Small intestine (tissue), 7 donors: ENCODE data around the gene CBX1. TPM values are rescaled to one million over a fixed set of nuclear protein-coding genes. Genes with fewer than 3 reads are reported as not detected.

ENCODE experiments used
- DNase-seq, 2 donors: peaks; one replicate each; pipeline versions ENCODE4 v3.0.0 to v3.0.0-alpha.2; 2013
- FAIRE-seq: peaks from 2 replicates; lab custom pipeline; 2012; peaks lifted over from hg19 to GRCh38; lab: Jason Lieb, UNC
- H3K27ac ChIP-seq, 3 donors: one replicate each; pipeline ENCODE4 v1.5.1; 2013; ENCODE audit warnings: low read length in 2 of 3, mild to moderate bottlenecking in 2 of 3, control low read depth in 1 of 3, inconsistent platforms in 1 of 3, low read depth in 1 of 3, moderate library complexity in 1 of 3
- H3K27me3 ChIP-seq, 3 donors: one replicate each; pipeline ENCODE4 v1.6.1; 2013; ENCODE audit warnings: low read length in 3 of 3, inconsistent platforms in 1 of 3; ENCODE audit not compliant: control insufficient read depth in 3 of 3, insufficient read depth in 3 of 3
- H3K36me3 ChIP-seq, 3 donors: one replicate each; pipeline ENCODE4 v1.6.1; 2013; ENCODE audit warnings: low read length in 3 of 3, inconsistent platforms in 1 of 3, low read depth in 1 of 3, mild to moderate bottlenecking in 1 of 3, moderate library complexity in 1 of 3; ENCODE audit not compliant: control insufficient read depth in 3 of 3, insufficient read depth in 2 of 3
- H3K4me1 ChIP-seq, 3 donors: one replicate each; pipeline ENCODE4 v1.6.1; 2013; ENCODE audit warnings: low read length in 2 of 3, inconsistent platforms in 1 of 3, low read depth in 1 of 3, mild to moderate bottlenecking in 1 of 3, moderate library complexity in 1 of 3; ENCODE audit not compliant: control insufficient read depth in 3 of 3, insufficient read depth in 2 of 3
- H3K4me3 ChIP-seq, 3 donors: one replicate each; pipeline ENCODE4 v1.5.1; 2013; ENCODE audit warnings: low read length in 3 of 3, control low read depth in 1 of 3, inconsistent platforms in 1 of 3, low read depth in 1 of 3, mild to moderate bottlenecking in 1 of 3, moderate library complexity in 1 of 3
- H3K9me3 ChIP-seq, 2 donors: one replicate each; pipeline ENCODE4 v1.6.1; 2013; ENCODE audit warnings: low read depth in 1 of 2, low read length in 1 of 2; ENCODE audit not compliant: control insufficient read depth in 2 of 2, insufficient read depth in 1 of 2
- WGBS, 3 donors: extraction: QIAGEN DNeasy Blood & Tissue Kit; methylation state at CpG; one replicate each; pipeline ENCODE4 v1.1.7; 2013; 5-methylcytosine and 5-hydroxymethylcytosine counted together
- polyA plus RNA-seq, 4 donors: library from polyadenylated mRNA; stranded (reverse) in 3 of 4; unstranded in 1 of 4; fragments of 200-250 nt in 3 of 4; fragments of 120-200 nt in 1 of 4; gene quantifications; one replicate each; pipeline versions ENCODE4 v1.2.1 to v1.2.3, GENCODE V29; 2013
- donor health status: healthy with polysubstance abuse.
- donor health status: control.
- donor health status: control.
- donor health status: Bipolar disorder and iron deficiency.
- donor health status: healthy.

Gene CBX1
- polyA plus RNA-seq, 4 donors = 9.4 to 57.1 (median 19.8) TPM

GRCh38 chr17:48144231-48144630 lies 43.0 kb upstream of the CBX1 start:
- H3K36me3 ChIP-seq = no peaks in the 10 kb centered on the region
- no peaks in the 10 kb centered on the region for H3K9me3 ChIP-seq
- FAIRE-seq = no peak
- no peak for DNase-seq
- H3K4me3 ChIP-seq = no peak overlapping the region
- peaks cover 0 to 27% (median 2%) of the 10 kb centered on the region in 3 donors for H3K27me3 ChIP-seq
- no peak overlapping the region for H3K27ac ChIP-seq
- WGBS, 3 donors = 60 to 65% (median 62%) methylated on average over 8 of the region's 8 CpGs
- H3K4me1 ChIP-seq = peaks cover 0 to 5% (median 0%) of the 10 kb centered on the region in 3 donors

GRCh38 chr17:48143629-48144028 lies 42.4 kb upstream of the CBX1 start:
- no peaks in the 10 kb centered on the region for H3K9me3 ChIP-seq
- no peak overlapping the region for H3K27ac ChIP-seq
- peaks cover 0 to 22% (median 0%) of the 10 kb centered on the region in 3 donors for H3K27me3 ChIP-seq
- H3K4me3 ChIP-seq = no peak overlapping the region
- H3K4me1 ChIP-seq = peaks cover 0 to 5% (median 0%) of the 10 kb centered on the region in 3 donors
- WGBS, 3 donors = 39 to 54% (median 45%) methylated on average over 6 of the region's 6 CpGs
- H3K36me3 ChIP-seq = no peaks in the 10 kb centered on the region
- FAIRE-seq (no peak), DNase-seq (no peak)

- 47 to 94% (median 82%) methylated on average over 2 of the region's 2 CpGs for WGBS, 3 donors
- Histone ChIP-seq H3K36me3 (no peaks in the 10 kb centered on the region), H3K4me3 (no peak overlapping the region), H3K27ac (no peak overlapping the region), H3K27me3 (peaks cover 0 to 11% (median 0%) of the 10 kb centered on the region in 3 donors), H3K4me1 (no peaks in the 10 kb centered on the region), H3K9me3 (no peaks in the 10 kb centered on the region)
- no peak for DNase-seq
- FAIRE-seq = no peak
These were observed 38.7 kb upstream of the CBX1 start for GRCh38 chr17:48139944-48140343.

DNA sequence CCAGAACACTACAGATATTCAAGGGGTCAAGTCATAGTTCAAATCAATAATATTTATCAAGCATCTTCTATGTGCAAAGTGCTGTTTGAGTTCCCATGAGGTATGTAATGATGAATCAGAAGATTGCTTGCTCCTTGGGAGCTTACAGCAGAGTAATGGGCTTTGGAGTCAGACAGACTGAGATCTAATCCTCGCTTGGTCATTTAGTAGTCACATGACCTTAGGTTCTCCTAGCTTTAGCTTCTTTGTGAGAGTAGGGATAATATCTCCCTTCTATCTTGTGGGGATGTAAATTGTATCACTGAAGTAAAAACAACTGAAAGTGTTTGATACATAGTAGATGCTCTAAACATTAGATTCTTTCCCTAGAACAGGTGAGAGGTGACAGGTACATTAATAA lies 36.4 kb upstream of the CBX1 start:
- 53 to 61% (median 56%) methylated on average over 1 of the region's 1 CpG for WGBS, 3 donors
- Histone ChIP-seq H3K4me1 (no peaks in the 10 kb centered on the region), H3K4me3 (no peak overlapping the region), H3K27me3 (peaks cover 0 to 4% (median 0%) of the 10 kb centered on the region in 3 donors), H3K9me3 (no peaks in the 10 kb centered on the region), H3K27ac (no peak overlapping the region), H3K36me3 (no peaks in the 10 kb centered on the region)
- FAIRE-seq = no peak
- no peak for DNase-seq

GRCh38 chr17:48134912-48135480 lies 33.7 kb upstream of the CBX1 start:
- no peaks in the 10 kb centered on the region for H3K9me3 ChIP-seq
- FAIRE-seq (no peak), DNase-seq (no peak)
- 81 to 85% (median 82%) methylated on average over 3 of the region's 3 CpGs for WGBS, 3 donors
- H3K4me3 ChIP-seq = no peak overlapping the region
- no peak overlapping the region for H3K27ac ChIP-seq
- peaks cover 0 to 4% (median 0%) of the 10 kb centered on the region in 3 donors for H3K27me3 ChIP-seq
- H3K36me3 ChIP-seq = no peaks in the 10 kb centered on the region
- no peaks in the 10 kb centered on the region for H3K4me1 ChIP-seq

DNA sequence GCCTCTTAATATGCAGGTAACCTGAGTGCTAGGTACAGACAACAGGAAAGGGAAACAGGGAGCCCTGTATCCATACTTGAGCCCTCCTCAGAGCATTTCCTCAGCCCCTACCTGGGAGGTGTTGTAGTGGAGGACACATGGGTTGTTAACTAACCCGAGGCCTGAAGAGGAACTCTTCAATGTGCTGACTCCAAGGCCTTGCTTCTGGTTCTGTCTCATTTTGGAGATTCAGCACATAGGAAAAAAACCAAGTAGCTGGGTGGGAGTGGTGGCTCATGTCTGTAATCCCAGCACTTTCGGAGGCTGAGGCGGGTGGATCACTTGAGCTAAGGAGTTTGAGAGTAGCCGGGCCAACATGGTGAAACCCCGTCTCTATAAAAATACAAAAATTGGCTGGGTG lies 31.1 kb upstream of the CBX1 start:
- Histone ChIP-seq H3K9me3 (no peaks in the 10 kb centered on the region), H3K4me1 (no peaks in the 10 kb centered on the region), H3K36me3 (no peaks in the 10 kb centered on the region), H3K27ac (no peak overlapping the region), H3K4me3 (no peak overlapping the region), H3K27me3 (no peaks in the 10 kb centered on the region)
- FAIRE-seq (no peak), DNase-seq (no peak)
- WGBS, 3 donors = 74 to 77% (median 76%) methylated on average over 5 of the region's 5 CpGs

GRCh38 chr17:48131216-48131824 lies 30.0 kb upstream of the CBX1 start:
- FAIRE-seq = no peak

GRCh38 chr17:48129981-48130380 lies 28.7 kb upstream of the CBX1 start:
- DNase-seq (no peak), FAIRE-seq (no peak)
- H3K27me3 ChIP-seq = no peaks in the 10 kb centered on the region

More at GRCh38 chr17:48131216-48131824, 30.0 kb upstream of the CBX1 start:
- no peaks in the 10 kb centered on the region for H3K27me3 ChIP-seq
- 46 to 52% (median 49%) methylated on average over 4 of the region's 4 CpGs for WGBS, 3 donors
- no peaks in the 10 kb centered on the region for H3K4me1 ChIP-seq
- no peak overlapping the region for H3K4me3 ChIP-seq
- H3K36me3 ChIP-seq = peaks cover 0 to under 1% (median 0%) of the 10 kb centered on the region in 3 donors
- no peak overlapping the region for H3K27ac ChIP-seq
- DNase-seq = peak; percentile 65 to 68
- H3K9me3 ChIP-seq = no peaks in the 10 kb centered on the region

More at GRCh38 chr17:48129981-48130380, 28.7 kb upstream of the CBX1 start:
- Histone ChIP-seq H3K4me3 (no peak overlapping the region), H3K27ac (no peak overlapping the region), H3K36me3 (peaks cover 0 to 6% (median 0%) of the 10 kb centered on the region in 3 donors), H3K4me1 (no peaks in the 10 kb centered on the region), H3K9me3 (no peaks in the 10 kb centered on the region)
- 55 to 79% (median 67%) methylated on average over 5 of the region's 5 CpGs for WGBS, 3 donors
